K562 (cell line): ENCODE data around the gene POLR2H. TPM values are rescaled to one million over a fixed set of nuclear protein-coding genes. Genes with fewer than 3 reads are reported as not detected.

ENCODE experiments used
- ATAC-seq: fragments of 200-7000 bp; cut with Tn5 transposase; 3 replicates; pipeline ENCODE4 v1.9.1; 2020; ENCODE audit warnings: moderate library complexity
- BruUV-seq: library from RNA; stranded (reverse); fragments of 400-500 nt; replicated peaks from 2 replicates; lab custom pipeline; 2021; lab: Mats Ljungman, UMichigan
- CTCF ChIA-PET: fragments of 300-600 bp; formaldehyde crosslinking; extraction: SDS; loops from one replicate; lab custom pipeline; 2021; ENCODE audit warnings: low intra/inter-chr PET ratio; lab: Yijun Ruan, JAX
- POLR2A ChIA-PET: fragments of 300-600, 350-650 bp; sonication (Branson Sonifier 250); formaldehyde crosslinking; extraction: SDS; loops from one replicate; lab custom pipeline; 2021; ENCODE audit warnings: antibody characterized with exemption, inconsistent platforms; lab: Yijun Ruan, JAX
- DNase-seq, 4 experiments: peaks; one replicate each; pipeline versions ENCODE4 v3.0.0 to v3.0.0-alpha.2; 2011 to 2018; ENCODE audit warnings: low spot score in 3 of 4, mixed read lengths in 3 of 4; ENCODE audit errors: extremely low read depth in 1 of 4
- FAIRE-seq: peaks from 2 replicates; lab custom pipeline; 2011; peaks lifted over from hg19 to GRCh38; lab: Jason Lieb, UNC
- H2AFZ ChIP-seq: 2 replicates; pipeline ENCODE4 v1.6.0; 2011; ENCODE audit warnings: low read depth, low read length, control low read depth, inconsistent platforms
- H3K27ac ChIP-seq: fragments of 200-600 bp; 3 replicates; pipeline ENCODE4 v1.8.0; 2011; ENCODE audit warnings: low read depth, mild to moderate bottlenecking, control low read depth, inconsistent platforms, low read length, moderate library complexity, mixed read lengths; ENCODE audit errors: extremely low read depth
- H3K27me3 ChIP-seq, 2 experiments: fragments of 300-600 bp in 1 of 2; 2 replicates in 1 of 2; 3 replicates in 1 of 2; pipeline versions ENCODE4 v1.6.0 to v1.8.0; 2011; ENCODE audit warnings: inconsistent platforms in 2 of 2, low read length in 2 of 2, mild to moderate bottlenecking in 1 of 2, mixed read lengths in 1 of 2, moderate library complexity in 1 of 2; ENCODE audit not compliant: control insufficient read depth in 2 of 2, insufficient read depth in 2 of 2
- H3K36me3 ChIP-seq: fragments of 300-600 bp; 3 replicates; pipeline ENCODE4 v1.8.0; 2011; ENCODE audit warnings: mild to moderate bottlenecking, low read length, inconsistent platforms; ENCODE audit not compliant: control insufficient read depth, insufficient read depth
- H3K4me1 ChIP-seq, 2 experiments: fragments of 200-600 bp in 1 of 2; replicated peaks in 1 of 2; 2 replicates in 1 of 2; 3 replicates in 1 of 2; pipeline versions ENCODE4 v1.5.1 to v1.8.0; 2011; ENCODE audit warnings: inconsistent platforms in 2 of 2, low read length in 2 of 2, mild to moderate bottlenecking in 1 of 2, mixed read lengths in 1 of 2, moderate library complexity in 1 of 2; ENCODE audit not compliant: control insufficient read depth in 2 of 2, insufficient read depth in 2 of 2
- H3K4me2 ChIP-seq: 2 replicates; pipeline ENCODE4 v1.6.1; 2011; ENCODE audit warnings: low read length, control low read depth, inconsistent platforms, mixed read lengths; ENCODE audit not compliant: insufficient read depth
- H3K4me3 ChIP-seq: fragments of 200-600 bp; sonication (generic), shearing (Covaris generic); 2 replicates; pipeline ENCODE4 v1.5.1; 2016; ENCODE audit warnings: control low read depth, inconsistent platforms
- H3K79me2 ChIP-seq: fragments of 200-600 bp; 3 replicates; pipeline ENCODE4 v1.8.0; 2011; ENCODE audit warnings: low read length, inconsistent platforms; ENCODE audit not compliant: control insufficient read depth, insufficient read depth
- H3K9ac ChIP-seq, 2 experiments: 2 replicates each; pipeline versions ENCODE4 v1.6.0 to v1.6.1; 2011; ENCODE audit warnings: low read depth in 2 of 2, low read length in 2 of 2, control low read depth in 1 of 2, inconsistent platforms in 1 of 2, mild to moderate bottlenecking in 1 of 2, mixed read lengths in 1 of 2; ENCODE audit not compliant: insufficient read depth in 1 of 2
- H3K9me1 ChIP-seq: one replicate; pipeline ENCODE4 v1.6.0; 2011; ENCODE audit warnings: inconsistent platforms, mild to moderate bottlenecking, low read length, moderate library complexity; ENCODE audit not compliant: control insufficient read depth, insufficient read depth
- H3K9me3 ChIP-seq: replicated peaks from 2 replicates; pipeline ENCODE4 v1.5.1; 2011; ENCODE audit warnings: low read depth, low read length, inconsistent platforms; ENCODE audit not compliant: control insufficient read depth, insufficient read depth
- H4K20me1 ChIP-seq: replicated peaks from 2 replicates; pipeline ENCODE4 v1.6.1; 2011; ENCODE audit warnings: low read length, inconsistent platforms, mixed read lengths; ENCODE audit not compliant: control insufficient read depth, insufficient read depth
- BCL6 ChIP-seq: fragments of 250-450 bp; sonication (Bioruptor Pico); IDR thresholded peaks from 2 replicates; pipeline ENCODE4 v1.4.0; 2020
- CBX3 ChIP-seq, 2 experiments: IDR thresholded peaks; 1 replicate in 1 of 2; 2 replicates in 1 of 2; pipeline ENCODE4 v1.6.1; 2012; ENCODE audit warnings: inconsistent platforms in 2 of 2, low read length in 2 of 2, borderline replicate concordance in 1 of 2, control low read depth in 1 of 2
- HCFC1 ChIP-seq: IDR thresholded peaks from 2 replicates; pipeline ENCODE4 v1.6.1; 2012; ENCODE audit warnings: low read depth, low read length, improper control_type of control experiment
- NRF1 ChIP-seq, 2 experiments: fragments of 450-650 bp; IDR thresholded peaks in 1 of 2; conservative IDR thresholded peaks in 1 of 2; 2 replicates each; pipeline ENCODE4 v1.6.1; 2014; ENCODE audit warnings: mild to moderate bottlenecking in 2 of 2
- RAD21 ChIP-seq, 2 experiments: fragments of 250-450 bp in 1 of 2; fragments of 450-650 bp in 1 of 2; sonication (Bioruptor Pico) in 1 of 2; formaldehyde crosslinking in 1 of 2; IDR thresholded peaks in 1 of 2; conservative IDR thresholded peaks in 1 of 2; 2 replicates each; pipeline versions ENCODE4 v1.4.0 to v1.8.0; 2020 to 2022; ENCODE audit warnings: mild to moderate bottlenecking in 2 of 2, moderate library complexity in 1 of 2
- SIN3A ChIP-seq, 2 experiments: fragments of 150-350 bp in 1 of 2; IDR thresholded peaks; 2 replicates each; pipeline ENCODE4 v1.6.1; 2011 to 2016; ENCODE audit warnings: borderline replicate concordance in 2 of 2, low read depth in 2 of 2, low read length in 2 of 2, mild to moderate bottlenecking in 2 of 2, moderate library complexity in 2 of 2; ENCODE audit not compliant: control insufficient read depth in 1 of 2
- SIRT6 ChIP-seq: IDR thresholded peaks from one replicate; pipeline ENCODE4 v1.6.1; 2012; ENCODE audit warnings: low read depth, mild to moderate bottlenecking, control low read depth, inconsistent platforms, low read length, moderate library complexity
- SMARCC2 ChIP-seq: fragments of 450-650 bp; IDR thresholded peaks from 2 replicates; pipeline ENCODE4 v1.6.1; 2017; ENCODE audit warnings: antibody characterized with exemption, moderate library complexity, mild to moderate bottlenecking, low read depth
- SRSF3 ChIP-seq: fragments of 200-400 bp; formaldehyde crosslinking; IDR thresholded peaks from 2 replicates; pipeline ENCODE4 v1.6.1; 2016; ENCODE audit warnings: mild to moderate bottlenecking, low read length, moderate library complexity; ENCODE audit not compliant: insufficient read depth
- U2AF2 ChIP-seq: fragments of 200-400 bp; formaldehyde crosslinking; optimal IDR thresholded peaks from 2 replicates; pipeline ENCODE3; 2017; ENCODE audit warnings: low read depth, mild to moderate bottlenecking, low read length
- XRCC3 ChIP-seq: fragments of 450-650 bp; IDR thresholded peaks from 2 replicates; pipeline ENCODE4 v1.6.1; 2017; ENCODE audit warnings: mild to moderate bottlenecking, moderate library complexity
- ZNF12 ChIP-seq: sonication (generic); formaldehyde crosslinking; IDR thresholded peaks from 2 replicates; pipeline ENCODE4 v1.4.0; 2020; ENCODE audit warnings: mild to moderate bottlenecking, missing genetic modification reagents
- ZNF165 ChIP-seq: fragments of 250-450 bp; sonication (Bioruptor Pico); IDR thresholded peaks from 2 replicates; pipeline ENCODE4 v1.4.0; 2020; ENCODE audit warnings: borderline replicate concordance
- WGBS: fragments of 100-300 bp; shearing (Covaris generic); methylation state at CpG from one replicate; pipeline ENCODE4 v1.1.6; 2016; ENCODE audit warnings: low coverage, mixed read lengths; ENCODE audit not compliant: insufficient coverage; ENCODE audit errors: missing lambda C conversion rate; 5-methylcytosine and 5-hydroxymethylcytosine counted together
- in situ Hi-C: fragments of 300-500 bp; cut with MboI; formaldehyde crosslinking; loops from 4 replicates; pipeline ENCODE4 v1.15.0; 2018; ENCODE audit warnings: inconsistent platforms, mixed read lengths
- intact Hi-C: fragments of 100-400 bp; cut with micrococcal nuclease; formaldehyde crosslinking; loops from 2 replicates; pipeline ENCODE4 v1.14.2; 2022
- polyA plus RNA-seq, 8 experiments: library from polyadenylated mRNA; depleted of rRNA in 4 of 8; stranded (reverse) in 5 of 8; unstranded in 3 of 8; fragments of >200 nt; fragmentation: Nextera tagmentation in 2 of 8; fragmentation: Illumina TruSeq in 1 of 8; extraction: Ambion mirVana in 2 of 8; extraction: Trizol in 1 of 8; gene quantifications; 2 replicates each; pipeline versions ENCODE4 v1.2.1 to v1.2.3, GENCODE V29; 2011 to 2014; ENCODE audit warnings: inconsistent platforms in 1 of 8, missing spikeins in 1 of 8
- total RNA-seq, 7 experiments: library from RNA; depleted of rRNA in 6 of 7; stranded (reverse); fragments of >200 nt in 6 of 7; fragmentation: Illumina TruSeq in 2 of 7; extraction: Trizol in 2 of 7; gene quantifications; 2 replicates each; pipeline versions ENCODE4 v1.2.1 to v1.2.3, GENCODE V29; 2011 to 2021; ENCODE audit warnings: low replicate concordance in 1 of 7
- TF ChIP-seq, protein P1 (sequence below): fragments of 450-650 bp; IDR thresholded peaks from 2 replicates; pipeline ENCODE4 v1.6.1; 2014; ENCODE audit warnings: low read depth, mild to moderate bottlenecking, moderate library complexity, borderline replicate concordance
- TF ChIP-seq, protein P2 (sequence below): fragments of 450-650 bp; IDR thresholded peaks from 2 replicates; pipeline ENCODE4 v1.7.0; 2016; ENCODE audit warnings: borderline replicate concordance
- TF ChIP-seq, protein P3 (sequence below): fragments of 450-650 bp; IDR thresholded peaks from 2 replicates; pipeline ENCODE4 v1.6.1; 2017; ENCODE audit warnings: antibody characterized with exemption
- TF ChIP-seq, protein P4 (sequence below): fragments of 450-650 bp; IDR thresholded peaks from 2 replicates; pipeline ENCODE4 v1.6.1; 2016; ENCODE audit warnings: low read depth, mild to moderate bottlenecking, moderate library complexity

The POLR2H gene
- total and polyA plus RNA-seq, 9 of the 15 experiments (the other 6 are each of a cell fraction or from before 2014, with no cell fraction given): 128 to 512 (median 220) TPM

DNA sequence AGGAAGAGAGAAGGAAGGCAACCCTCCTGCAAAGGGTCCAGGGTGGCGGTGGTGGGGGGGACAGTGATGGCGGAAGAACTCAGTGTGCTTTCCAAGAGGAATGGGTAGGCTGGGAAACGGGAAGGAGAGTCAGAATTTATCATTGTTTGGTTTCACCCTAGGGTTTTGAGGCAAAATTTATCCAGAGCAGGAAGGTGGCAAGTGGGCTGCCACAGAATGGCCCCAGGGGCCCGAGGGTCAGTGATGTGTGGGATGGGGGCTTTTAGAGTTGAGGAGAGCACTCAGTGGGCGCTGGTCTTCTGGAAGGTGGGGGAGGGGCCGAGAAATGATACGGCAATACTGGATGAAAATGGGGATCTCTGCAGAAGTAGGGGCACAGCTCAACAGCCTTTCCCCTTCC lies 23.5 kb upstream of the POLR2H start:
- peak overlapping the region in 1 of 2 experiments; percentile 47; a peak in 1 of 4 replicates for H3K9ac ChIP-seq
- no TSS peak for BruUV-seq
- intact Hi-C loops: no loop called here

More for the DNA sequence above, 23.5 kb upstream of the POLR2H start:
- in situ Hi-C loops: no loop called here
- no peak for DNase-seq
- Histone ChIP-seq H3K79me2 (peaks cover 16% of the 10 kb centered on the region), H3K27ac (no peak overlapping the region), H3K27me3 (no peaks in the 10 kb centered on the region), H3K9me3 (no peaks in the 10 kb centered on the region), H3K4me3 (no peak overlapping the region), H4K20me1 (peaks cover 24% of the 10 kb centered on the region), H3K36me3 (peaks cover 36% of the 10 kb centered on the region), H3K9me1 (peaks cover 11% of the 10 kb centered on the region), H3K4me2 (no peak overlapping the region), H3K4me1 (peaks cover 37 to 57% of the 10 kb centered on the region in 2 experiments), H2AFZ (no peak overlapping the region)
- POLR2A ChIA-PET: interaction anchor here (1.4 to 1.9 kb wide), 2 partner anchors 10 to 11 kb away, joined by 7 to 8 read pairs; no protein-coding TSS in a partner anchor
- no peak for ATAC-seq
- CTCF ChIA-PET: interaction anchor here (0.6 kb wide), 1 partner anchor 11 kb away, joined by 3 read pairs; no protein-coding TSS in a partner anchor
- WGBS: 70% methylated on average over 7 of the region's 7 CpGs
- no peak for FAIRE-seq
- TF ChIP-seq SMARCC2 (no peak), ZNF165 (no peak), BCL6 (CRISPR knock-in tag) (no peak), SRSF3 (no peak), HCFC1 (no peak), NRF1 (conservative IDR thresholded peaks at IDR 0.05 in 1 of 2, IDR thresholded peaks at IDR 0.05 in 1 of 2) (no peak), RAD21 (CRISPR knock-in tag; conservative IDR thresholded peaks at IDR 0.05 in 1 of 2, IDR thresholded peaks at IDR 0.05 in 1 of 2) (no peak), XRCC3 (no peak), SIRT6 (no peak), SIN3A (IDR thresholded peaks at IDR 0.05; ENCODE audit: borderline replicate concordance in 2 of 2, control insufficient read depth in 1 of 2, low read depth in 2 of 2, low read length in 2 of 2) (no peak), ZNF12 (CRISPR knock-in tag) (no peak), U2AF2 (no peak), CBX3 (IDR thresholded peaks at IDR 0.05; ENCODE audit: borderline replicate concordance in 1 of 2, low read length in 2 of 2) (no peak)
- TF ChIP-seq, protein P1, sequence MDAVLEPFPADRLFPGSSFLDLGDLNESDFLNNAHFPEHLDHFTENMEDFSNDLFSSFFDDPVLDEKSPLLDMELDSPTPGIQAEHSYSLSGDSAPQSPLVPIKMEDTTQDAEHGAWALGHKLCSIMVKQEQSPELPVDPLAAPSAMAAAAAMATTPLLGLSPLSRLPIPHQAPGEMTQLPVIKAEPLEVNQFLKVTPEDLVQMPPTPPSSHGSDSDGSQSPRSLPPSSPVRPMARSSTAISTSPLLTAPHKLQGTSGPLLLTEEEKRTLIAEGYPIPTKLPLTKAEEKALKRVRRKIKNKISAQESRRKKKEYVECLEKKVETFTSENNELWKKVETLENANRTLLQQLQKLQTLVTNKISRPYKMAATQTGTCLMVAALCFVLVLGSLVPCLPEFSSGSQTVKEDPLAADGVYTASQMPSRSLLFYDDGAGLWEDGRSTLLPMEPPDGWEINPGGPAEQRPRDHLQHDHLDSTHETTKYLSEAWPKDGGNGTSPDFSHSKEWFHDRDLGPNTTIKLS: no peak
- TF ChIP-seq, protein P2, sequence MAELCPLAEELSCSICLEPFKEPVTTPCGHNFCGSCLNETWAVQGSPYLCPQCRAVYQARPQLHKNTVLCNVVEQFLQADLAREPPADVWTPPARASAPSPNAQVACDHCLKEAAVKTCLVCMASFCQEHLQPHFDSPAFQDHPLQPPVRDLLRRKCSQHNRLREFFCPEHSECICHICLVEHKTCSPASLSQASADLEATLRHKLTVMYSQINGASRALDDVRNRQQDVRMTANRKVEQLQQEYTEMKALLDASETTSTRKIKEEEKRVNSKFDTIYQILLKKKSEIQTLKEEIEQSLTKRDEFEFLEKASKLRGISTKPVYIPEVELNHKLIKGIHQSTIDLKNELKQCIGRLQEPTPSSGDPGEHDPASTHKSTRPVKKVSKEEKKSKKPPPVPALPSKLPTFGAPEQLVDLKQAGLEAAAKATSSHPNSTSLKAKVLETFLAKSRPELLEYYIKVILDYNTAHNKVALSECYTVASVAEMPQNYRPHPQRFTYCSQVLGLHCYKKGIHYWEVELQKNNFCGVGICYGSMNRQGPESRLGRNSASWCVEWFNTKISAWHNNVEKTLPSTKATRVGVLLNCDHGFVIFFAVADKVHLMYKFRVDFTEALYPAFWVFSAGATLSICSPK: no peak
- TF ChIP-seq, protein P3, sequence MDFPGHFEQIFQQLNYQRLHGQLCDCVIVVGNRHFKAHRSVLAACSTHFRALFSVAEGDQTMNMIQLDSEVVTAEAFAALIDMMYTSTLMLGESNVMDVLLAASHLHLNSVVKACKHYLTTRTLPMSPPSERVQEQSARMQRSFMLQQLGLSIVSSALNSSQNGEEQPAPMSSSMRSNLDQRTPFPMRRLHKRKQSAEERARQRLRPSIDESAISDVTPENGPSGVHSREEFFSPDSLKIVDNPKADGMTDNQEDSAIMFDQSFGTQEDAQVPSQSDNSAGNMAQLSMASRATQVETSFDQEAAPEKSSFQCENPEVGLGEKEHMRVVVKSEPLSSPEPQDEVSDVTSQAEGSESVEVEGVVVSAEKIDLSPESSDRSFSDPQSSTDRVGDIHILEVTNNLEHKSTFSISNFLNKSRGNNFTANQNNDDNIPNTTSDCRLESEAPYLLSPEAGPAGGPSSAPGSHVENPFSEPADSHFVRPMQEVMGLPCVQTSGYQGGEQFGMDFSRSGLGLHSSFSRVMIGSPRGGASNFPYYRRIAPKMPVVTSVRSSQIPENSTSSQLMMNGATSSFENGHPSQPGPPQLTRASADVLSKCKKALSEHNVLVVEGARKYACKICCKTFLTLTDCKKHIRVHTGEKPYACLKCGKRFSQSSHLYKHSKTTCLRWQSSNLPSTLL: no peak
- TF ChIP-seq, protein P4, sequence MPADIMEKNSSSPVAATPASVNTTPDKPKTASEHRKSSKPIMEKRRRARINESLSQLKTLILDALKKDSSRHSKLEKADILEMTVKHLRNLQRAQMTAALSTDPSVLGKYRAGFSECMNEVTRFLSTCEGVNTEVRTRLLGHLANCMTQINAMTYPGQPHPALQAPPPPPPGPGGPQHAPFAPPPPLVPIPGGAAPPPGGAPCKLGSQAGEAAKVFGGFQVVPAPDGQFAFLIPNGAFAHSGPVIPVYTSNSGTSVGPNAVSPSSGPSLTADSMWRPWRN: no peak
